HepG2 (cell line): ENCODE data around the gene FOSL2. TPM values are rescaled to one million over a fixed set of nuclear protein-coding genes. Genes with fewer than 3 reads are reported as not detected.
A peak's percentile ranks its signal among the peaks of the same experiment; 100 is the strongest.

Experiments
- ATF2 ChIP-seq: sonication (generic); formaldehyde crosslinking; IDR thresholded peaks from 2 replicates; pipeline ENCODE4 v1.4.0; 2020; ENCODE audit warnings: missing genetic modification reagents
- CC2D1A ChIP-seq: sonication (generic); formaldehyde crosslinking; IDR thresholded peaks from 2 replicates; pipeline ENCODE4 v1.8.1; 2023; ENCODE audit warnings: mild to moderate bottlenecking, missing genetic modification reagents
- CREM ChIP-seq, 2 experiments: sonication (generic) in 1 of 2; formaldehyde crosslinking in 1 of 2; IDR thresholded peaks; 2 replicates each; pipeline versions ENCODE4 v1.4.0 to v1.6.1; 2016 to 2020; ENCODE audit warnings: antibody characterized with exemption in 1 of 2, mild to moderate bottlenecking in 1 of 2, missing genetic modification reagents in 1 of 2
- DPF2 ChIP-seq: sonication (generic); formaldehyde crosslinking; IDR thresholded peaks from 2 replicates; pipeline ENCODE4 v1.4.0; 2020; ENCODE audit warnings: mild to moderate bottlenecking, low read depth, missing genetic modification reagents, borderline replicate concordance
- HOXA9 ChIP-seq: sonication (generic); formaldehyde crosslinking; IDR thresholded peaks from 2 replicates; pipeline ENCODE4 v1.8.1; 2022; ENCODE audit warnings: missing genetic modification reagents, mild to moderate bottlenecking, moderate library complexity, borderline replicate concordance
- KDM2A ChIP-seq: sonication (generic); formaldehyde crosslinking; IDR thresholded peaks from 2 replicates; pipeline ENCODE4 v1.4.0; 2020; ENCODE audit warnings: low read depth, missing genetic modification reagents, borderline replicate concordance
- MIER2 ChIP-seq: IDR thresholded peaks from 2 replicates; pipeline ENCODE4 v1.6.1; 2016; ENCODE audit warnings: missing biosample characterization, missing genetic modification reagents
- NCOR1 ChIP-seq: fragments of 200-600 bp; sonication (generic); IDR thresholded peaks from 2 replicates; pipeline ENCODE4 v1.7.0; 2017; ENCODE audit warnings: antibody characterized with exemption, low read length, borderline replicate concordance
- NFE2L1 ChIP-seq: sonication (generic); formaldehyde crosslinking; IDR thresholded peaks from 2 replicates; pipeline ENCODE4 v1.4.0; 2020; ENCODE audit warnings: missing genetic modification reagents, mild to moderate bottlenecking, borderline replicate concordance
- PRDM15 ChIP-seq: sonication (generic); formaldehyde crosslinking; IDR thresholded peaks from 2 replicates; pipeline ENCODE4 v1.4.0; 2020; ENCODE audit warnings: missing genetic modification reagents
- TFAP4 ChIP-seq: sonication (generic); IDR thresholded peaks from 2 replicates; pipeline ENCODE4 v1.6.1; 2016; ENCODE audit warnings: low read depth, borderline replicate concordance
- TFDP2 ChIP-seq: sonication (generic); formaldehyde crosslinking; IDR thresholded peaks from 2 replicates; pipeline ENCODE4 v1.4.0; 2020; ENCODE audit warnings: missing genetic modification reagents
- ZFP36L1 ChIP-seq: sonication (generic); formaldehyde crosslinking; IDR thresholded peaks from 2 replicates; pipeline ENCODE4 v1.8.0; 2022; ENCODE audit warnings: mild to moderate bottlenecking, missing genetic modification reagents, moderate library complexity
- ZGPAT ChIP-seq: IDR thresholded peaks from 2 replicates; pipeline ENCODE4 v1.6.1; 2016; ENCODE audit warnings: mild to moderate bottlenecking
- ZNF230 ChIP-seq: sonication (generic); formaldehyde crosslinking; IDR thresholded peaks from 2 replicates; pipeline ENCODE4 v1.4.0; 2020; ENCODE audit warnings: mild to moderate bottlenecking, missing genetic modification reagents
- ZNF34 ChIP-seq: sonication (generic); formaldehyde crosslinking; IDR thresholded peaks from 2 replicates; pipeline ENCODE4 v1.4.0; 2020; ENCODE audit warnings: mild to moderate bottlenecking, missing genetic modification reagents, borderline replicate concordance
- ZNF550 ChIP-seq: sonication (generic); formaldehyde crosslinking; IDR thresholded peaks from 2 replicates; pipeline ENCODE4 v1.4.0; 2020; ENCODE audit warnings: mild to moderate bottlenecking, missing genetic modification reagents, borderline replicate concordance
- ZNF562 ChIP-seq: sonication (generic); formaldehyde crosslinking; IDR thresholded peaks from 2 replicates; pipeline ENCODE4 v1.8.0; 2022; ENCODE audit warnings: missing genetic modification reagents, borderline replicate concordance
- ZSCAN31 ChIP-seq: sonication (generic); formaldehyde crosslinking; IDR thresholded peaks from 2 replicates; pipeline ENCODE4 v1.5.0; 2020; ENCODE audit warnings: low read depth, mild to moderate bottlenecking, missing genetic modification reagents
- polyA plus RNA-seq, 8 experiments: library from polyadenylated mRNA; depleted of rRNA in 3 of 8; stranded (reverse) in 7 of 8; unstranded in 1 of 8; fragments of >200 nt; fragmentation: Illumina TruSeq in 4 of 8; extraction: Trizol in 4 of 8; gene quantifications; 2 replicates each; pipeline versions ENCODE4 v1.2.1 to v1.2.3, GENCODE V29; 2011 to 2016; ENCODE audit warnings: low read depth in 4 of 8, missing spikeins in 1 of 8, mixed read lengths in 1 of 8; ENCODE audit not compliant: insufficient read depth in 1 of 8
- total RNA-seq, 5 experiments: library from RNA; depleted of rRNA; stranded (reverse); fragments of >200 nt; fragmentation: Illumina TruSeq; extraction: Trizol; gene quantifications; 2 replicates each; pipeline ENCODE4 v1.2.3, GENCODE V29; 2016; ENCODE audit warnings: low read depth in 1 of 5

FOSL2 gene
- total and polyA plus RNA-seq, 2 of the 13 experiments (the other 11 are each of a cell fraction or from before 2014, with no cell fraction given), result 3.4 to 18.1 TPM

- TF ChIP-seq ZFP36L1 (CRISPR knock-in tag) (no peak), NFE2L1 (CRISPR knock-in tag) (no peak), KDM2A (CRISPR knock-in tag) (peak; percentile 60; the same call in 1 of the 2 replicates), ZNF550 (CRISPR knock-in tag) (no peak), ATF2 (CRISPR knock-in tag) (peak; percentile 81; the same call in 1 of the 2 replicates), CC2D1A (CRISPR knock-in tag) (no peak), CREM (IDR thresholded peaks at IDR 0.05) (peak; percentile 78), CREM (CRISPR knock-in tag; IDR thresholded peaks at IDR 0.05) (no peak), ZGPAT (CRISPR knock-in tag) (0 out of 2 replicates have a peak, but pooled peaks have one; percentile 36), MIER2 (no peak), ZNF34 (CRISPR knock-in tag) (no peak), TFAP4 (peak; percentile 52; the same call in 1 of the 2 replicates), ZNF230 (CRISPR knock-in tag) (no peak), HOXA9 (no peak), ZSCAN31 (CRISPR knock-in tag) (no peak), DPF2 (CRISPR knock-in tag) (0 out of 2 replicates have a peak, but pooled peaks have one; percentile 14), TFDP2 (CRISPR knock-in tag) (peak; percentile 36; the same call in 1 of the 2 replicates), NCOR1 (no peak), ZNF562 (CRISPR knock-in tag) (no peak), PRDM15 (no peak)
Observed at GRCh38 chr2:28359222-28360057, 33.2 kb upstream of the FOSL2 start (continued).
